ENCODE results near the gene UBP1. TPM values are rescaled to one million over a fixed set of nuclear protein-coding genes. Genes with fewer than 3 reads are reported as not detected.
"Not testable (repeated sequence)": the region's sequence is repeated elsewhere in the genome, so short reads cannot be mapped to it uniquely, and the experiment has no call there.

Gene UBP1
- total RNA-seq, 1 donor from 2014 or later, result 59.2 TPM

- intact Hi-C loops (cut with micrococcal nuclease), result no loop called here
- no peak overlapping the region for H3K4me3 Mint-ChIP-seq (ENCODE audit: low read depth)
- no peaks in the 10 kb centered on the region for H3K27me3 Mint-ChIP-seq (ENCODE audit: low read depth)
- no peaks in the 10 kb centered on the region for H3K9me3 Mint-ChIP-seq
- DNase-seq (ENCODE audit: low spot score), result no peak
- no peak overlapping the region for H3K27ac Mint-ChIP-seq
- no peaks in the 10 kb centered on the region for H3K36me3 Mint-ChIP-seq (ENCODE audit: low read depth)
- H3K4me1 Mint-ChIP-seq (ENCODE audit: low read depth), result peaks cover 6% of the 10 kb centered on the region
These were observed 62.7 kb downstream of the UBP1 start for GRCh38 chr3:33377489-33377888.

GRCh38 chr3:33373082-33373437 lies 67.1 kb downstream of the UBP1 start:
- intact Hi-C loops (cut with micrococcal nuclease), result no loop called here
- Mint-ChIP-seq H3K9me3 (no peaks in the 10 kb centered on the region), H3K4me1 (ENCODE audit: low read depth) (peaks cover 6% of the 10 kb centered on the region), H3K36me3 (ENCODE audit: low read depth) (no peaks in the 10 kb centered on the region), H3K27me3 (ENCODE audit: low read depth) (peaks cover 7% of the 10 kb centered on the region), H3K4me3 (ENCODE audit: low read depth) (no peak overlapping the region), H3K27ac (no peak overlapping the region)
- no peak for DNase-seq (ENCODE audit: low spot score)

- H3K27me3 Mint-ChIP-seq (ENCODE audit: low read depth), result peaks cover 12% of the 10 kb centered on the region
- H3K9me3 Mint-ChIP-seq, result no peaks in the 10 kb centered on the region
- intact Hi-C loops (cut with micrococcal nuclease), result loop anchor here (1.0 kb wide), 2 partner anchors 241 to 425 kb away; no protein-coding TSS in a partner anchor
- H3K4me1 Mint-ChIP-seq (ENCODE audit: low read depth), result peaks cover 6% of the 10 kb centered on the region
- peak; percentile 23 for DNase-seq (ENCODE audit: low spot score)
- H3K36me3 Mint-ChIP-seq (ENCODE audit: low read depth), result no peaks in the 10 kb centered on the region
- H3K27ac Mint-ChIP-seq, result no peak overlapping the region
- no peak overlapping the region for H3K4me3 Mint-ChIP-seq (ENCODE audit: low read depth)
These were observed 67.8 kb downstream of the UBP1 start for GRCh38 chr3:33372218-33373081.

GRCh38 chr3:33364531-33365128 lies 75.6 kb downstream of the UBP1 start:
- Mint-ChIP-seq H3K9me3 (no peaks in the 10 kb centered on the region), H3K36me3 (ENCODE audit: low read depth) (no peaks in the 10 kb centered on the region), H3K4me3 (ENCODE audit: low read depth) (no peak overlapping the region), H3K4me1 (ENCODE audit: low read depth) (no peaks in the 10 kb centered on the region), H3K27me3 (ENCODE audit: low read depth) (peaks cover 17% of the 10 kb centered on the region), H3K27ac (no peak overlapping the region)
- no peak for DNase-seq (ENCODE audit: low spot score)
- intact Hi-C loops (cut with micrococcal nuclease), result no loop called here

- H3K27ac Mint-ChIP-seq, result no peak overlapping the region
- no peak for DNase-seq (ENCODE audit: low spot score)
- no peaks in the 10 kb centered on the region for H3K9me3 Mint-ChIP-seq
- intact Hi-C loops (cut with micrococcal nuclease), result no loop called here
- H3K36me3 Mint-ChIP-seq (ENCODE audit: low read depth), result no peaks in the 10 kb centered on the region
- H3K4me1 Mint-ChIP-seq (ENCODE audit: low read depth), result no peaks in the 10 kb centered on the region
- no peak overlapping the region for H3K4me3 Mint-ChIP-seq (ENCODE audit: low read depth)
- H3K27me3 Mint-ChIP-seq (ENCODE audit: low read depth), result peaks cover 22% of the 10 kb centered on the region
These were observed 76.1 kb downstream of the UBP1 start for GRCh38 chr3:33364060-33364459.

GRCh38 chr3:33363113-33363800 lies 76.9 kb downstream of the UBP1 start:
- Mint-ChIP-seq H3K4me3 (ENCODE audit: low read depth) (no peak overlapping the region), H3K4me1 (ENCODE audit: low read depth) (no peaks in the 10 kb centered on the region), H3K27me3 (ENCODE audit: low read depth) (peaks cover 24% of the 10 kb centered on the region), H3K36me3 (ENCODE audit: low read depth) (no peaks in the 10 kb centered on the region), H3K9me3 (no peaks in the 10 kb centered on the region), H3K27ac (no peak overlapping the region)
- DNase-seq (ENCODE audit: low spot score), result no peak
- intact Hi-C loops (cut with micrococcal nuclease), result no loop called here

- H3K9me3 Mint-ChIP-seq, result no peaks in the 10 kb centered on the region
- DNase-seq (ENCODE audit: low spot score), result no peak
These were observed 79.9 kb downstream of the UBP1 start for GRCh38 chr3:33360136-33360825.

GRCh38 chr3:33358172-33358781 lies 81.9 kb downstream of the UBP1 start:
- no peaks in the 10 kb centered on the region for H3K9me3 Mint-ChIP-seq
- H3K27me3 Mint-ChIP-seq (ENCODE audit: low read depth), result peaks cover 16% of the 10 kb centered on the region
- no peak overlapping the region for H3K4me3 Mint-ChIP-seq (ENCODE audit: low read depth)
- no peaks in the 10 kb centered on the region for H3K4me1 Mint-ChIP-seq (ENCODE audit: low read depth)
- no peak for DNase-seq (ENCODE audit: low spot score)
- H3K27ac Mint-ChIP-seq, result no peak overlapping the region
- no peaks in the 10 kb centered on the region for H3K36me3 Mint-ChIP-seq (ENCODE audit: low read depth)
- intact Hi-C loops (cut with micrococcal nuclease), result no loop called here

More at GRCh38 chr3:33360136-33360825, 79.9 kb downstream of the UBP1 start:
- Mint-ChIP-seq H3K27me3 (ENCODE audit: low read depth) (peaks cover 20% of the 10 kb centered on the region), H3K4me1 (ENCODE audit: low read depth) (no peaks in the 10 kb centered on the region), H3K27ac (no peak overlapping the region), H3K36me3 (ENCODE audit: low read depth) (no peaks in the 10 kb centered on the region), H3K4me3 (ENCODE audit: low read depth) (no peak overlapping the region)
- intact Hi-C loops (cut with micrococcal nuclease), result no loop called here

- Mint-ChIP-seq H3K27me3 (ENCODE audit: low read depth) (peaks cover 19% of the 10 kb centered on the region), H3K4me1 (ENCODE audit: low read depth) (no peaks in the 10 kb centered on the region), H3K36me3 (ENCODE audit: low read depth) (no peaks in the 10 kb centered on the region), H3K9me3 (no peaks in the 10 kb centered on the region), H3K27ac (no peak overlapping the region), H3K4me3 (ENCODE audit: low read depth) (no peak overlapping the region)
- intact Hi-C loops (cut with micrococcal nuclease), result no loop called here
- no peak for DNase-seq (ENCODE audit: low spot score)
These were observed 84.6 kb downstream of the UBP1 start for GRCh38 chr3:33355611-33356010.

- Mint-ChIP-seq H3K9me3 (peaks cover under 1% of the 10 kb centered on the region), H3K27ac (no peak overlapping the region), H3K4me3 (ENCODE audit: low read depth) (no peak overlapping the region), H3K27me3 (ENCODE audit: low read depth) (peaks cover 13% of the 10 kb centered on the region), H3K36me3 (ENCODE audit: low read depth) (no peaks in the 10 kb centered on the region), H3K4me1 (ENCODE audit: low read depth) (no peaks in the 10 kb centered on the region)
- intact Hi-C loops (cut with micrococcal nuclease), result no loop called here
- no peak for DNase-seq (ENCODE audit: low spot score)
These were observed 100.4 kb downstream of the UBP1 start for GRCh38 chr3:33339758-33340157.

- H3K36me3 Mint-ChIP-seq (ENCODE audit: low read depth); H3K4me1 Mint-ChIP-seq (ENCODE audit: low read depth); H3K9me3 Mint-ChIP-seq; intact Hi-C loops (cut with micrococcal nuclease); H3K27me3 Mint-ChIP-seq (ENCODE audit: low read depth); H3K4me3 Mint-ChIP-seq (ENCODE audit: low read depth); H3K27ac Mint-ChIP-seq; DNase-seq (ENCODE audit: low spot score): not testable (repeated sequence)
These were observed 101.2 kb downstream of the UBP1 start for GRCh38 chr3:33338936-33339465.

All from activated T-helper 2 cell treated with anti-CD3 and anti-CD28 coated beads, Interferon-gamma antibody, Interleukin-2, Interleukin-4, amounts not matched to agents 10 μg/mL and 5 μg/mL and 100 μg/mL, durations not matched to agents 14 hours and 24 hours and 36 hours (primary cell).